Measurements from ENCODE around the gene SEC22B.
"Not testable (repeated sequence)": the region's sequence is repeated elsewhere in the genome, so short reads cannot be mapped to it uniquely, and the experiment has no call there.

DNA sequence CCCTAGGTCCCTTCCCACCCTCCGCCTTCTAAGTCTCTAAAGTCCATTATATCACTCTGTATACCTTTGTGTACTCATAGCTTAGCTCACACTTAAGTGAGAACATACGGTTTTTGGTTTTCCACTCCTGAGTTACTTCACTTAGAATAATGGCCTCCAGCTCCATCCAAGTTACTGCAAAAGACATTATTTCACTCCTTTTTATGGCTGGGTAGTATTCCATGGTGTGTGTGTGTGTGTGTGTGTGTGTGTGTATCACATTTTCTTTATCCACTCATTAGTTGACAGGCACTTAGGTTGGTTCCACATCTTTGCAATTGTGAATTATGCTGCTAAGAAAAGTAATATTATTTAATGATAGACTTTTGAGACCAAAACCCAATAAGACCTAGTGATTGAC lies 1.7 kb upstream of the SEC22B start:
- not testable (repeated sequence) for TF ChIP-seq CTCF, POLR2A (IDR thresholded peaks at IDR 0.05)

Data from adrenal gland (tissue), 5 donors.